ENCODE data around the gene EFCAB6. TPM values are rescaled to one million over a fixed set of nuclear protein-coding genes. Genes with fewer than 3 reads are reported as not detected.

EFCAB6 gene
- total RNA-seq, 1 experiment from 2014 or later = not detected

- H3K9me3 Mint-ChIP-seq (ENCODE audit: unreplicated experiment) = no peaks in the 10 kb centered on the region
- H3K27me3 ChIP-seq (replicated peaks; ENCODE audit: control insufficient read depth, insufficient read depth, low read length) = no peaks in the 10 kb centered on the region
- no peak for TF ChIP-seq CTCF (IDR thresholded peaks at IDR 0.05; ENCODE audit: insufficient read depth in 1 of 2, low read depth in 1 of 2, low read length in 1 of 2, severe bottlenecking in 1 of 2, unreplicated experiment in 1 of 2)
- H3K27me3 Mint-ChIP-seq (ENCODE audit: insufficient read depth, unreplicated experiment) = no peaks in the 10 kb centered on the region
- ChIA-PET POLR2A (no interaction called here), CTCF (interaction anchor here (0.6 kb wide), 1 partner anchor 61 kb away, joined by 3 read pairs; no protein-coding TSS in a partner anchor)
- H3K4me3 ChIP-seq (ENCODE audit: low read depth, low read length) = no peak overlapping the region
- H3K4me3 Mint-ChIP-seq (ENCODE audit: unreplicated experiment) = no peak overlapping the region
- intact Hi-C loops (cut with micrococcal nuclease; ENCODE audit: unreplicated experiment) = no loop called here
- no peak for DNase-seq
- H3K36me3 Mint-ChIP-seq (ENCODE audit: insufficient read depth, unreplicated experiment) = no peaks in the 10 kb centered on the region
- no TSS peak for BruUV-seq (replicated peaks)
- no peaks in the 10 kb centered on the region for H3K4me1 Mint-ChIP-seq (ENCODE audit: low read depth, unreplicated experiment)
- no peak overlapping the region for H3K27ac Mint-ChIP-seq (ENCODE audit: unreplicated experiment)
- H3K4me1 ChIP-seq = no peaks in the 10 kb centered on the region
- no peaks in the 10 kb centered on the region for H3K36me3 ChIP-seq (ENCODE audit: control insufficient read depth, insufficient read depth, low read length)
- no peaks in the 10 kb centered on the region for H3K9me3 ChIP-seq
Measured at GRCh38 chr22:43505896-43506295, 306.2 kb downstream of the EFCAB6 start.

DNA sequence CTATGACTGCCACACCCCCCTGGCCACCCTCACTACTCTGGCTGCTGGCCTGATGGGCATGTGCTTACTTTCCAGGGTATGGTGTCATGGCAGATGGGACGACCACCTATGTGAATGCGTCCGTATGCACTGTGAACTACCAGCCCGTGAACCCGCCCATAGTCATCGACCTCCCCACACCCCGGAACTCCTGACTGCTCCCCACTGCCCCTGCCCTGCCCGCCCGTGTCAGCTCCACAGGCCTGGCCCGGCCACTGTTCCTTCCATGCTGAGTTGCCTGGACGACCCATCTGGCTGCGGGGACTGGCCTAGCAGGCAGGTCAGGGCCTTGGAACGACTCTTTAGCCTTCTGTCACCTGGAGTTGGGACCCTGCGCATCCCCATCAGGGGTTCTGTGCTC is 306.7 kb downstream of the EFCAB6 start:
- intact Hi-C loops (cut with micrococcal nuclease; ENCODE audit: unreplicated experiment) = no loop called here
- Histone ChIP-seq H3K27me3 (replicated peaks; ENCODE audit: control insufficient read depth, insufficient read depth, low read length) (no peaks in the 10 kb centered on the region), H3K4me1 (no peaks in the 10 kb centered on the region), H3K36me3 (ENCODE audit: control insufficient read depth, insufficient read depth, low read length) (no peaks in the 10 kb centered on the region), H3K9me3 (no peaks in the 10 kb centered on the region), H3K4me3 (ENCODE audit: low read depth, low read length) (no peak overlapping the region)
- no peak for TF ChIP-seq CTCF (IDR thresholded peaks at IDR 0.05; ENCODE audit: insufficient read depth in 1 of 2, low read depth in 1 of 2, low read length in 1 of 2, severe bottlenecking in 1 of 2, unreplicated experiment in 1 of 2)
- Mint-ChIP-seq H3K9me3 (ENCODE audit: unreplicated experiment) (no peaks in the 10 kb centered on the region), H3K36me3 (ENCODE audit: insufficient read depth, unreplicated experiment) (no peaks in the 10 kb centered on the region), H3K27ac (ENCODE audit: unreplicated experiment) (no peak overlapping the region), H3K4me3 (ENCODE audit: unreplicated experiment) (no peak overlapping the region), H3K4me1 (ENCODE audit: low read depth, unreplicated experiment) (no peaks in the 10 kb centered on the region), H3K27me3 (ENCODE audit: insufficient read depth, unreplicated experiment) (no peaks in the 10 kb centered on the region)
- no TSS peak for BruUV-seq (replicated peaks)
- ChIA-PET POLR2A (no interaction called here), CTCF (no interaction called here)
- no peak for DNase-seq

- Mint-ChIP-seq H3K4me1 (ENCODE audit: low read depth, unreplicated experiment) (no peaks in the 10 kb centered on the region), H3K27ac (ENCODE audit: unreplicated experiment) (no peak overlapping the region), H3K27me3 (ENCODE audit: insufficient read depth, unreplicated experiment) (no peaks in the 10 kb centered on the region), H3K9me3 (ENCODE audit: unreplicated experiment) (no peaks in the 10 kb centered on the region), H3K4me3 (ENCODE audit: unreplicated experiment) (no peak overlapping the region), H3K36me3 (ENCODE audit: insufficient read depth, unreplicated experiment) (no peaks in the 10 kb centered on the region)
- TF ChIP-seq CTCF (IDR thresholded peaks at IDR 0.05; ENCODE audit: insufficient read depth in 1 of 2, low read depth in 1 of 2, low read length in 1 of 2, severe bottlenecking in 1 of 2, unreplicated experiment in 1 of 2) = no peak
- no peak overlapping the region for H3K4me3 ChIP-seq (ENCODE audit: low read depth, low read length)
- POLR2A ChIA-PET = no interaction called here
- no peaks in the 10 kb centered on the region for H3K27me3 ChIP-seq (replicated peaks; ENCODE audit: control insufficient read depth, insufficient read depth, low read length)
- CTCF ChIA-PET = no interaction called here
- no TSS peak for BruUV-seq (replicated peaks)
- intact Hi-C loops (cut with micrococcal nuclease; ENCODE audit: unreplicated experiment) = no loop called here
- no peaks in the 10 kb centered on the region for H3K9me3 ChIP-seq
- no peaks in the 10 kb centered on the region for H3K4me1 ChIP-seq
- no peak for DNase-seq
- no peaks in the 10 kb centered on the region for H3K36me3 ChIP-seq (ENCODE audit: control insufficient read depth, insufficient read depth, low read length)
Measured at GRCh38 chr22:43504666-43505261, 307.3 kb downstream of the EFCAB6 start.

All from Caco-2 (cell line).